GM19397 (cell line): ENCODE results near the gene DAW1.
"Not testable (repeated sequence)": the region's sequence is repeated elsewhere in the genome, so short reads cannot be mapped to it uniquely, and the experiment has no call there.

ENCODE experiments used
- ATAC-seq: cut with Tn5 transposase; IDR thresholded peaks from one replicate; pipeline ENCODE4 v1.9.1; 2021; ENCODE audit warnings: mild to moderate bottlenecking, moderate library complexity; ENCODE audit not compliant: unreplicated experiment

The DAW1 gene

GRCh38 chr2:227871375-227871791 lies at the start of gene DAW1:
Gene DAW1 (plus strand): TSS chr2:227871631. CDS start chr2:227871690, 59 bp downstream.
- ATAC-seq = no peak

- ATAC-seq = no peak
Measured at GRCh38 chr2:227822416-227823003, 48.9 kb upstream of the DAW1 start.

GRCh38 chr2:227823922-227824321 lies 47.5 kb upstream of the DAW1 start:
- no peak for ATAC-seq

- ATAC-seq = no peak
Measured at GRCh38 chr2:227824711-227825110, 46.7 kb upstream of the DAW1 start.

- ATAC-seq = no peak
Measured at GRCh38 chr2:227826019-227826521, 45.4 kb upstream of the DAW1 start.

- no peak for ATAC-seq
Measured at GRCh38 chr2:227826563-227826962, 44.9 kb upstream of the DAW1 start.

- no peak for ATAC-seq
Measured at GRCh38 chr2:227827143-227827542, 44.3 kb upstream of the DAW1 start.

- no peak for ATAC-seq
Measured at GRCh38 chr2:227828477-227828912, 42.9 kb upstream of the DAW1 start.

- no peak for ATAC-seq
Measured at GRCh38 chr2:227829337-227829736, 42.1 kb upstream of the DAW1 start.

GRCh38 chr2:227834423-227834822 lies 37.0 kb upstream of the DAW1 start:
- no peak for ATAC-seq

- no peak for ATAC-seq
Measured at GRCh38 chr2:227834916-227835650, 36.3 kb upstream of the DAW1 start.

GRCh38 chr2:227839339-227840129 lies 31.9 kb upstream of the DAW1 start:
- ATAC-seq = not testable (repeated sequence)

GRCh38 chr2:227846831-227847230 lies 24.6 kb upstream of the DAW1 start:
- no peak for ATAC-seq

GRCh38 chr2:227848146-227848545 lies 23.3 kb upstream of the DAW1 start:
- no peak for ATAC-seq

GRCh38 chr2:227848586-227848985 lies 22.8 kb upstream of the DAW1 start:
- no peak for ATAC-seq

- ATAC-seq = no peak
Measured at GRCh38 chr2:227849906-227850305, 21.5 kb upstream of the DAW1 start.

GRCh38 chr2:227853204-227853629 lies 18.2 kb upstream of the DAW1 start:
- no peak for ATAC-seq

GRCh38 chr2:227853765-227854271 lies 17.6 kb upstream of the DAW1 start:
- ATAC-seq = no peak

GRCh38 chr2:227855440-227855839 lies 16.0 kb upstream of the DAW1 start:
- no peak for ATAC-seq

GRCh38 chr2:227856697-227857096 lies 14.7 kb upstream of the DAW1 start:
- ATAC-seq = no peak

- no peak for ATAC-seq
Measured at GRCh38 chr2:227860221-227860641, 11.2 kb upstream of the DAW1 start.
